Measurements from ENCODE around the gene SMARCD2.
"Not testable (repeated sequence)": the region's sequence is repeated elsewhere in the genome, so short reads cannot be mapped to it uniquely, and the experiment has no call there.

SMARCD2 gene

GRCh38 chr17:63842540-63843386 is at the start of gene SMARCD2:
SMARCD2 (minus strand) TSS chr17:63842685; CDS start chr17:63842674, 11 bp downstream.
- DNase-seq (ENCODE audit: low spot score) = peak; percentile 94

GRCh38 chr17:63889026-63889848 is 46.8 kb upstream of the SMARCD2 start:
- DNase-seq (ENCODE audit: low spot score) = not testable (repeated sequence)

- DNase-seq (ENCODE audit: low spot score) = not testable (repeated sequence)
Measured at GRCh38 chr17:63885119-63885518, 42.6 kb upstream of the SMARCD2 start.

GRCh38 chr17:63882626-63883126 is 40.2 kb upstream of the SMARCD2 start:
- DNase-seq (ENCODE audit: low spot score) = not testable (repeated sequence)

GRCh38 chr17:63881935-63882601 is 39.6 kb upstream of the SMARCD2 start, which contains the start of gene GH2:
GH2 (minus strand) TSS chr17:63881944; CDS start chr17:63881801, 143 bp downstream.
- DNase-seq (ENCODE audit: low spot score) = peak; percentile 88

- peak; percentile 69 for DNase-seq (ENCODE audit: low spot score)
Measured at GRCh38 chr17:63881337-63881736, 38.9 kb upstream of the SMARCD2 start.

- no peak for DNase-seq (ENCODE audit: low spot score)
Measured at GRCh38 chr17:63880706-63881105, 38.2 kb upstream of the SMARCD2 start.

GRCh38 chr17:63878413-63878812 is 35.9 kb upstream of the SMARCD2 start:
- not testable (repeated sequence) for DNase-seq (ENCODE audit: low spot score)

GRCh38 chr17:63874693-63875092 is 32.2 kb upstream of the SMARCD2 start:
- DNase-seq (ENCODE audit: low spot score) = not testable (repeated sequence)

GRCh38 chr17:63874061-63874626 is 31.7 kb upstream of the SMARCD2 start:
- not testable (repeated sequence) for DNase-seq (ENCODE audit: low spot score)

- DNase-seq (ENCODE audit: low spot score) = not testable (repeated sequence)
Measured at GRCh38 chr17:63873577-63873976, 31.1 kb upstream of the SMARCD2 start, which contains the start of gene CSH2. CSH2 (minus strand) TSS chr17:63873677; CDS start chr17:63873614, 63 bp downstream.

GRCh38 chr17:63871646-63872365 is 29.3 kb upstream of the SMARCD2 start:
- not testable (repeated sequence) for DNase-seq (ENCODE audit: low spot score)

- DNase-seq (ENCODE audit: low spot score) = not testable (repeated sequence)
Measured at GRCh38 chr17:63870292-63870665, 27.8 kb upstream of the SMARCD2 start.

- not testable (repeated sequence) for DNase-seq (ENCODE audit: low spot score)
Measured at GRCh38 chr17:63869491-63870291, 27.2 kb upstream of the SMARCD2 start.

- DNase-seq (ENCODE audit: low spot score) = not testable (repeated sequence)
Measured at GRCh38 chr17:63866625-63867024, 24.1 kb upstream of the SMARCD2 start.

- no peak for DNase-seq (ENCODE audit: low spot score)
Measured at GRCh38 chr17:63859257-63859656, 16.8 kb upstream of the SMARCD2 start.

- DNase-seq (ENCODE audit: low spot score) = not testable (repeated sequence)
Measured at GRCh38 chr17:63856425-63856824, 13.9 kb upstream of the SMARCD2 start.

GRCh38 chr17:63855185-63855584 is 12.7 kb upstream of the SMARCD2 start:
- no peak for DNase-seq (ENCODE audit: low spot score)

- DNase-seq (ENCODE audit: low spot score) = no peak
Measured at GRCh38 chr17:63854709-63855108, 12.2 kb upstream of the SMARCD2 start.

GRCh38 chr17:63853260-63853659 is 10.8 kb upstream of the SMARCD2 start:
- no peak for DNase-seq (ENCODE audit: low spot score)
